Panc1 (cell line): ENCODE data around the gene RNASE3.

Experiments used
- TCF7L2 ChIP-seq: IDR thresholded peaks from 2 replicates; pipeline ENCODE4 v1.6.1; 2011; ENCODE audit warnings: mild to moderate bottlenecking, low read depth, low read length, inconsistent platforms
- TF ChIP-seq, protein P1 (sequence below): fragments of 450-650 bp; IDR thresholded peaks from 2 replicates; pipeline ENCODE4 v1.5.1; 2017; ENCODE audit warnings: mild to moderate bottlenecking
- TF ChIP-seq, protein P2 (sequence below), 2 experiments: IDR thresholded peaks; 2 replicates each; pipeline ENCODE4 v1.6.1; 2011 to 2012; ENCODE audit warnings: low read depth in 2 of 2, control low read depth in 1 of 2, low read length in 1 of 2, mild to moderate bottlenecking in 1 of 2, moderate library complexity in 1 of 2; ENCODE audit not compliant: insufficient read depth in 1 of 2

DNA sequence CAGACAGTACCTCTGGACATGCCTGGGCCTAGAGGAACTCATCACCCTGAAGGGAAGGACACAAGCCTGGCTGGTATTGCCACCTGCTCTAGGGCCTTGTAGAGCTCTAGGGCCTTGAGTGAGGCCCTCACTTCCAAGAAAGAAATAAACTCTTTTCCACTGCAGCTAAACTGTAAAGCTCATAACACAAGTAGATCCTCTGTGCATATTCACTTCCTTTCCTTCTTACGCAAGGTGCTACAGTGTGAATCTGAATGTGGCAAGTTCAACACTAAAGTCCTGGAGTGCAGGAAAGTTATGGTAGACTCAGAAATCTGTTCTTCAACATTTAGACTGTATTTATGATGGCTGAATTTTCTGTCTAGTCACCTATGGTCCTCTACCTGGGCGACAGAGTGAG is 14.5 kb downstream of the RNASE3 start:
- TF ChIP-seq, protein P1, sequence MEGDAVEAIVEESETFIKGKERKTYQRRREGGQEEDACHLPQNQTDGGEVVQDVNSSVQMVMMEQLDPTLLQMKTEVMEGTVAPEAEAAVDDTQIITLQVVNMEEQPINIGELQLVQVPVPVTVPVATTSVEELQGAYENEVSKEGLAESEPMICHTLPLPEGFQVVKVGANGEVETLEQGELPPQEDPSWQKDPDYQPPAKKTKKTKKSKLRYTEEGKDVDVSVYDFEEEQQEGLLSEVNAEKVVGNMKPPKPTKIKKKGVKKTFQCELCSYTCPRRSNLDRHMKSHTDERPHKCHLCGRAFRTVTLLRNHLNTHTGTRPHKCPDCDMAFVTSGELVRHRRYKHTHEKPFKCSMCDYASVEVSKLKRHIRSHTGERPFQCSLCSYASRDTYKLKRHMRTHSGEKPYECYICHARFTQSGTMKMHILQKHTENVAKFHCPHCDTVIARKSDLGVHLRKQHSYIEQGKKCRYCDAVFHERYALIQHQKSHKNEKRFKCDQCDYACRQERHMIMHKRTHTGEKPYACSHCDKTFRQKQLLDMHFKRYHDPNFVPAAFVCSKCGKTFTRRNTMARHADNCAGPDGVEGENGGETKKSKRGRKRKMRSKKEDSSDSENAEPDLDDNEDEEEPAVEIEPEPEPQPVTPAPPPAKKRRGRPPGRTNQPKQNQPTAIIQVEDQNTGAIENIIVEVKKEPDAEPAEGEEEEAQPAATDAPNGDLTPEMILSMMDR: no peak
- TF ChIP-seq, protein P2, sequence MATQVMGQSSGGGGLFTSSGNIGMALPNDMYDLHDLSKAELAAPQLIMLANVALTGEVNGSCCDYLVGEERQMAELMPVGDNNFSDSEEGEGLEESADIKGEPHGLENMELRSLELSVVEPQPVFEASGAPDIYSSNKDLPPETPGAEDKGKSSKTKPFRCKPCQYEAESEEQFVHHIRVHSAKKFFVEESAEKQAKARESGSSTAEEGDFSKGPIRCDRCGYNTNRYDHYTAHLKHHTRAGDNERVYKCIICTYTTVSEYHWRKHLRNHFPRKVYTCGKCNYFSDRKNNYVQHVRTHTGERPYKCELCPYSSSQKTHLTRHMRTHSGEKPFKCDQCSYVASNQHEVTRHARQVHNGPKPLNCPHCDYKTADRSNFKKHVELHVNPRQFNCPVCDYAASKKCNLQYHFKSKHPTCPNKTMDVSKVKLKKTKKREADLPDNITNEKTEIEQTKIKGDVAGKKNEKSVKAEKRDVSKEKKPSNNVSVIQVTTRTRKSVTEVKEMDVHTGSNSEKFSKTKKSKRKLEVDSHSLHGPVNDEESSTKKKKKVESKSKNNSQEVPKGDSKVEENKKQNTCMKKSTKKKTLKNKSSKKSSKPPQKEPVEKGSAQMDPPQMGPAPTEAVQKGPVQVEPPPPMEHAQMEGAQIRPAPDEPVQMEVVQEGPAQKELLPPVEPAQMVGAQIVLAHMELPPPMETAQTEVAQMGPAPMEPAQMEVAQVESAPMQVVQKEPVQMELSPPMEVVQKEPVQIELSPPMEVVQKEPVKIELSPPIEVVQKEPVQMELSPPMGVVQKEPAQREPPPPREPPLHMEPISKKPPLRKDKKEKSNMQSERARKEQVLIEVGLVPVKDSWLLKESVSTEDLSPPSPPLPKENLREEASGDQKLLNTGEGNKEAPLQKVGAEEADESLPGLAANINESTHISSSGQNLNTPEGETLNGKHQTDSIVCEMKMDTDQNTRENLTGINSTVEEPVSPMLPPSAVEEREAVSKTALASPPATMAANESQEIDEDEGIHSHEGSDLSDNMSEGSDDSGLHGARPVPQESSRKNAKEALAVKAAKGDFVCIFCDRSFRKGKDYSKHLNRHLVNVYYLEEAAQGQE (IDR thresholded peaks at IDR 0.05; ENCODE audit: insufficient read depth in 1 of 2, low read depth in 2 of 2, low read length in 1 of 2): no peak
- TF ChIP-seq TCF7L2: no peak
